Transverse colon (tissue), 4 donors: ENCODE measurements around the gene ERN2. TPM values are rescaled to one million over a fixed set of nuclear protein-coding genes. Genes with fewer than 3 reads are reported as not detected.

ENCODE experiments used
- DNase-seq: peaks from one replicate; pipeline ENCODE4 v3.0.0-alpha.2; 2019
- H3K27ac ChIP-seq, 4 donors: fragments of 200-600 bp; sonication (generic); 2 replicates each; pipeline ENCODE4 v1.5.1; 2016 to 2018; ENCODE audit warnings: inconsistent platforms in 4 of 4
- H3K27me3 ChIP-seq: fragments of 200-600 bp; sonication (generic); 2 replicates; pipeline ENCODE4 v1.5.1; 2017; ENCODE audit warnings: inconsistent platforms
- H3K36me3 ChIP-seq, 4 donors: fragments of 200-600 bp; sonication (generic); 2 replicates each; pipeline ENCODE4 v1.5.1; 2017 to 2019; ENCODE audit warnings: inconsistent platforms in 4 of 4
- H3K4me1 ChIP-seq, 4 donors: fragments of 200-600 bp; sonication (generic); 2 replicates each; pipeline ENCODE4 v1.5.1; 2017 to 2020; ENCODE audit warnings: inconsistent platforms in 4 of 4
- H3K4me3 ChIP-seq, 4 donors: fragments of 200-600 bp; sonication (generic); 1 replicate in 1 of 4; 2 replicates in 3 of 4; pipeline versions ENCODE4 v1.5.1 to v1.6.1; 2017 to 2019; ENCODE audit warnings: inconsistent platforms in 4 of 4
- H3K9me3 ChIP-seq, 2 donors: fragments of 200-600 bp; sonication (generic); 2 replicates each; pipeline ENCODE4 v1.5.1; 2017 to 2019; ENCODE audit warnings: inconsistent platforms in 2 of 2
- CTCF ChIP-seq, 5 experiments: fragments of 200-600 bp in 3 of 5; fragments of 450-650 bp in 2 of 5; sonication (generic) in 3 of 5; IDR thresholded peaks; 1 replicate in 2 of 5; 2 replicates in 3 of 5; pipeline ENCODE4 v1.5.1; 2016 to 2017; ENCODE audit warnings: antibody characterized with exemption in 5 of 5, inconsistent platforms in 3 of 5, mild to moderate bottlenecking in 2 of 5, moderate library complexity in 1 of 5
- EP300 ChIP-seq: sonication (generic); formaldehyde crosslinking; IDR thresholded peaks from one replicate; pipeline ENCODE4 v1.6.1; 2017; ENCODE audit warnings: antibody characterized with exemption, low read depth
- POLR2A ChIP-seq: fragments of 450-650 bp; IDR thresholded peaks from one replicate; pipeline ENCODE4 v1.6.1; 2016; ENCODE audit warnings: antibody characterized with exemption, mild to moderate bottlenecking, moderate library complexity
- POLR2AphosphoS5 ChIP-seq, 3 donors: sonication (generic); formaldehyde crosslinking; IDR thresholded peaks; one replicate each; pipeline ENCODE4 v1.6.1; 2016; ENCODE audit warnings: antibody characterized with exemption in 3 of 3
- WGBS, 2 donors: methylation state at CpG; one replicate each; pipeline ENCODE4 v1.1.5; 2018; ENCODE audit warnings: low coverage in 1 of 2; 5-methylcytosine and 5-hydroxymethylcytosine counted together
- in situ Hi-C, 4 donors: fragments of 200-750 bp; cut with MboI; loops; one replicate each; pipeline versions ENCODE4 v1.15.0 to v1.15.1; 2017; ENCODE audit warnings: low sequenced_read_pairs in 3 of 4, low pct_ligation_motif_present in 1 of 4, low pct_unique_long_range_greater_than_20kb in 1 of 4
- intact Hi-C: fragments of 100-400 bp; cut with DNase I; formaldehyde crosslinking; loops from one replicate; pipeline ENCODE4 v1.15.1; 2023; ENCODE audit warnings: low total_unique reads
- total RNA-seq, 4 donors: library from RNA; depleted of rRNA; stranded (reverse); fragments of >200 nt; gene quantifications; one replicate each; pipeline ENCODE4 v1.1.0, GENCODE V29; 2016

Gene ERN2
- total RNA-seq, 4 donors from 2014 or later = 114 to 408 (median 168) TPM

- in situ Hi-C loops (no loop called here), intact Hi-C loops (no loop called here)
- H3K9me3 ChIP-seq = no peaks in the 10 kb centered on the region
- WGBS, 2 donors = 66% methylated on average over 32 of the region's 32 CpGs; no CpG with 5 or more reads in 1 of the 2 donors
- peaks cover 0 to 8% (median 3%) of the 10 kb centered on the region in 4 donors for H3K4me1 ChIP-seq
- peaks cover 0 to 12% (median 5%) of the 10 kb centered on the region in 4 donors for H3K36me3 ChIP-seq
- H3K4me3 ChIP-seq = no peak overlapping the region
- no peak for DNase-seq
- H3K27me3 ChIP-seq = no peaks in the 10 kb centered on the region
- no peak for TF ChIP-seq CTCF (IDR thresholded peaks at IDR 0.05)
- TF ChIP-seq POLR2A = no peak
- no peak overlapping the region for H3K27ac ChIP-seq
These were observed 18.2 kb downstream of the ERN2 start for GRCh38 chr16:23694644-23695373.

GRCh38 chr16:23694265-23694643 lies 18.8 kb downstream of the ERN2 start:
- WGBS, 2 donors = 95% methylated on average over 4 of the region's 4 CpGs; no CpG with 5 or more reads in 1 of the 2 donors
- TF ChIP-seq POLR2AphosphoS5 (IDR thresholded peaks at IDR 0.05) = no peak
- no peak for TF ChIP-seq EP300
- no peak for TF ChIP-seq CTCF (IDR thresholded peaks at IDR 0.05)
- TF ChIP-seq POLR2A = no peak
- Histone ChIP-seq H3K4me1 (peaks cover 0 to 5% (median 2%) of the 10 kb centered on the region in 4 donors), H3K27me3 (no peaks in the 10 kb centered on the region), H3K36me3 (peaks cover 0 to 18% (median 8%) of the 10 kb centered on the region in 4 donors), H3K27ac (no peak overlapping the region), H3K4me3 (no peak overlapping the region), H3K9me3 (no peaks in the 10 kb centered on the region)
- in situ Hi-C loops = no loop called here
- intact Hi-C loops = no loop called here
- DNase-seq = no peak

- in situ Hi-C loops = no loop called here
These were observed 20.7 kb downstream of the ERN2 start for GRCh38 chr16:23692190-23692837.

More at GRCh38 chr16:23692190-23692837, 20.7 kb downstream of the ERN2 start:
- no peaks in the 10 kb centered on the region for H3K4me1 ChIP-seq
- H3K9me3 ChIP-seq = no peaks in the 10 kb centered on the region
- TF ChIP-seq POLR2AphosphoS5 (IDR thresholded peaks at IDR 0.05) = no peak
- no peak for TF ChIP-seq EP300
- no peak for TF ChIP-seq POLR2A
- no peak for TF ChIP-seq CTCF (IDR thresholded peaks at IDR 0.05)
- H3K27me3 ChIP-seq = no peaks in the 10 kb centered on the region
- DNase-seq = no peak
- intact Hi-C loops = no loop called here
- 94 to 100% methylated on average over 1 to 6 of the region's 6 CpGs for WGBS, 2 donors
- peaks cover 0 to 28% (median 11%) of the 10 kb centered on the region in 4 donors for H3K36me3 ChIP-seq
- no peak overlapping the region for H3K27ac ChIP-seq
- H3K4me3 ChIP-seq = no peak overlapping the region
